T-helper 17 cell (primary cell): Measurements from ENCODE around the gene VENTX. TPM values are rescaled to one million over a fixed set of nuclear protein-coding genes. Genes with fewer than 3 reads are reported as not detected.

Source experiments
- ATAC-seq: fragments of 150-1000 bp; cut with Tn5 transposase; 2 replicates; pipeline ENCODE4 v1.10.0; 2021; ENCODE audit warnings: mild to moderate bottlenecking, moderate library complexity
- DNase-seq, 3 donors: peaks; one replicate each; pipeline versions ENCODE4 v3.0.0 to v3.0.0-alpha.2; 2020 to 2021
- H3K9me3 ChIP-seq: one replicate; pipeline ENCODE4 v1.7.0; 2013; ENCODE audit warnings: low read length, mild to moderate bottlenecking; ENCODE audit not compliant: control insufficient read depth, poor library complexity, severe bottlenecking
- H3K27ac Mint-ChIP-seq: one replicate; pipeline ENCODE4 v1.8.0; 2022; ENCODE audit warnings: mild to moderate bottlenecking, moderate library complexity, mixed read lengths
- H3K27me3 Mint-ChIP-seq: one replicate; pipeline ENCODE4 v1.8.0; 2022; ENCODE audit warnings: mixed read lengths
- H3K36me3 Mint-ChIP-seq: one replicate; pipeline ENCODE4 v1.8.0; 2022; ENCODE audit warnings: low read depth, mixed read lengths
- H3K4me1 Mint-ChIP-seq: one replicate; pipeline ENCODE4 v1.8.0; 2022; ENCODE audit warnings: mild to moderate bottlenecking, mixed read lengths
- H3K4me3 Mint-ChIP-seq: one replicate; pipeline ENCODE4 v1.8.0; 2022; ENCODE audit warnings: mild to moderate bottlenecking, moderate library complexity, mixed read lengths
- total RNA-seq, 4 donors: library from RNA in 2 of 4; stranded (reverse) in 2 of 4; gene quantifications; one replicate each; pipeline ENCODE4 v1.2.3 and lab custom pipeline; 2022 to 2026

Gene VENTX
- total RNA-seq, 2 donors from 2014 or later: 0.21 to 0.52 TPM

- no peak for DNase-seq
These were observed 31.2 kb upstream of the VENTX start for GRCh38 chr10:133206356-133207040.

GRCh38 chr10:133207041-133207600 lies 30.5 kb upstream of the VENTX start:
- DNase-seq: no peak
- Mint-ChIP-seq H3K27me3 (peaks cover 6% of the 10 kb centered on the region), H3K36me3 (no peaks in the 10 kb centered on the region)

More at GRCh38 chr10:133206356-133207040, 31.2 kb upstream of the VENTX start:
- no peaks in the 10 kb centered on the region for H3K9me3 ChIP-seq
- no peak for ATAC-seq
- Mint-ChIP-seq H3K36me3 (no peaks in the 10 kb centered on the region), H3K27ac (no peak overlapping the region), H3K4me1 (peaks cover 3% of the 10 kb centered on the region), H3K4me3 (no peak overlapping the region), H3K27me3 (peaks cover under 1% of the 10 kb centered on the region)

DNA sequence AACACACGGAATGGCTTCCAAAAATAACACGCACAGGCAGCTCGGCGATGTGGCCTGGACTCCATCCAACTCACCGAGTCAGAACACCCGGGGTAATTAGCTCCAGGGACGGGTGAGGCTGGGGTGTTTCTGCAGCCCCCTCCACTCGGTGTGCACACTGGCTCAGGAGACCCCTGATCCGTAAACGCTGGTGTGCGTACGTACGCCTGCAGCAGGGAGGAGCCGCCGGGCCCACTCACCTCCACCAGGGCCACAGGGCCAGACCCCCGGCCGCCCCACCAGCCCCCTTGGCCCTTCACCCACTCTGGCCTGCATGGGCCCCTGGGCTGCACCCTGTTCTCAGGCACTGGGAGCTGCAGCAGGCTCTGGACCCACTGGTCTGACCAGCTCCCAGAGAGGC lies 30.0 kb upstream of the VENTX start:
- Mint-ChIP-seq H3K36me3 (no peaks in the 10 kb centered on the region), H3K27me3 (peaks cover 9% of the 10 kb centered on the region), H3K4me1 (peaks cover 3% of the 10 kb centered on the region), H3K27ac (no peak overlapping the region), H3K4me3 (no peak overlapping the region)
- no peaks in the 10 kb centered on the region for H3K9me3 ChIP-seq
- ATAC-seq (no peak), DNase-seq (no peak)

More at GRCh38 chr10:133207041-133207600, 30.5 kb upstream of the VENTX start:
- H3K9me3 ChIP-seq: no peaks in the 10 kb centered on the region
- Mint-ChIP-seq H3K27ac (no peak overlapping the region), H3K4me1 (peaks cover 3% of the 10 kb centered on the region), H3K4me3 (no peak overlapping the region)
- no peak for ATAC-seq

GRCh38 chr10:133208466-133208865 lies 29.2 kb upstream of the VENTX start:
- peaks cover 3% of the 10 kb centered on the region for H3K4me1 Mint-ChIP-seq
- H3K27ac Mint-ChIP-seq: no peak overlapping the region
- H3K9me3 ChIP-seq: no peaks in the 10 kb centered on the region
- no peak for ATAC-seq
- no peaks in the 10 kb centered on the region for H3K36me3 Mint-ChIP-seq
- H3K27me3 Mint-ChIP-seq: peaks cover 9% of the 10 kb centered on the region
- H3K4me3 Mint-ChIP-seq: no peak overlapping the region
- DNase-seq: no peak

- Mint-ChIP-seq H3K4me3 (no peak overlapping the region), H3K4me1 (peaks cover 3% of the 10 kb centered on the region), H3K27me3 (peaks cover 9% of the 10 kb centered on the region), H3K27ac (no peak overlapping the region), H3K36me3 (no peaks in the 10 kb centered on the region)
- ATAC-seq: no peak
- DNase-seq: no peak
- H3K9me3 ChIP-seq: no peaks in the 10 kb centered on the region
These were observed 28.5 kb upstream of the VENTX start for GRCh38 chr10:133209117-133209516.

GRCh38 chr10:133209641-133210040 lies 28.0 kb upstream of the VENTX start:
- peaks cover 3% of the 10 kb centered on the region for H3K4me1 Mint-ChIP-seq
- no peak overlapping the region for H3K27ac Mint-ChIP-seq
- H3K36me3 Mint-ChIP-seq: no peaks in the 10 kb centered on the region
- no peak for DNase-seq
- no peak overlapping the region for H3K4me3 Mint-ChIP-seq
- ATAC-seq: no peak
- no peaks in the 10 kb centered on the region for H3K9me3 ChIP-seq
- peaks cover 9% of the 10 kb centered on the region for H3K27me3 Mint-ChIP-seq

DNA sequence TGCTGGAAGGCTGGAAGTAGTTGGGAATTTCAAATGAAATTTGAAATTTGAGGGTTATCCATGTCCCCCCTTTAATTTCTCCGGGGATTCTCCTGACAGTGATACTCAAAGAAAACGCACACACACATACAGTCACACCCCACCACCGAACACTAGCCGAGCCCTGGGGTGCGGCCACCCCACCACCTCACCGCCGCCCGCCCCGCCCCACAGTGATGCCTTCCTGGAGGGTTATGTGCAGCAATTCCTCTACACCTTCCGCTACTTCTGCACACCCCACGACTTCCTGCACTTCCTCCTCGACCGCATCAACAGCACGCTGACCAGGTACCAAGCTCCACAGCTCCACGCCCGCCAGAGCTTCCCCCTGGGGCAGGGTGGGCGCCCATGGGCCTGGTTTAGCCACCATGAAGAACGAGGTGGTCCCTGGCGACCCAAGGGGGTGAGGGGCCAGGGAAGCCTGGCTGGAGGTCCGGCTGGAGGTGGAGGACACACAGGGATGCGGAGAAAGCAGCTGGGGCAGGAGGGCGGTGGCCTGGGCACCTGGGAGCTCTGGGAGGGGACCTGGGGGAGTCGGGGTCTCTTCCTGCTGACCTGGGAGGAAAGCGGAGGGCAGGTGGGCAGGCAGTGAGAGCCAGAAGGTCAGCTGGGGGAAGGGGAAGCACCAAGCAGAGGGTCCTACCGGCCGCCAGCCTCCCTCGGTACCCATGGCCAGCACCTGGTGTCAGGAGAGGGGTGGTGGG lies 27.1 kb upstream of the VENTX start:
- Mint-ChIP-seq H3K27ac (no peak overlapping the region), H3K27me3 (peaks cover 9% of the 10 kb centered on the region), H3K4me3 (no peak overlapping the region), H3K4me1 (peaks cover 3% of the 10 kb centered on the region), H3K36me3 (no peaks in the 10 kb centered on the region)
- no peaks in the 10 kb centered on the region for H3K9me3 ChIP-seq
- ATAC-seq (no peak), DNase-seq (no peak)

GRCh38 chr10:133211141-133211830 lies 26.4 kb upstream of the VENTX start:
- no peak for DNase-seq
- H3K9me3 ChIP-seq: no peaks in the 10 kb centered on the region
- H3K4me3 Mint-ChIP-seq: no peak overlapping the region
- H3K27me3 Mint-ChIP-seq: peaks cover 15% of the 10 kb centered on the region
- no peak for ATAC-seq
- H3K36me3 Mint-ChIP-seq: no peaks in the 10 kb centered on the region
- no peak overlapping the region for H3K27ac Mint-ChIP-seq
- H3K4me1 Mint-ChIP-seq: peaks cover 3% of the 10 kb centered on the region

- Mint-ChIP-seq H3K27ac (no peak overlapping the region), H3K4me3 (no peak overlapping the region)
These were observed 25.4 kb upstream of the VENTX start for GRCh38 chr10:133211959-133212852.

DNA sequence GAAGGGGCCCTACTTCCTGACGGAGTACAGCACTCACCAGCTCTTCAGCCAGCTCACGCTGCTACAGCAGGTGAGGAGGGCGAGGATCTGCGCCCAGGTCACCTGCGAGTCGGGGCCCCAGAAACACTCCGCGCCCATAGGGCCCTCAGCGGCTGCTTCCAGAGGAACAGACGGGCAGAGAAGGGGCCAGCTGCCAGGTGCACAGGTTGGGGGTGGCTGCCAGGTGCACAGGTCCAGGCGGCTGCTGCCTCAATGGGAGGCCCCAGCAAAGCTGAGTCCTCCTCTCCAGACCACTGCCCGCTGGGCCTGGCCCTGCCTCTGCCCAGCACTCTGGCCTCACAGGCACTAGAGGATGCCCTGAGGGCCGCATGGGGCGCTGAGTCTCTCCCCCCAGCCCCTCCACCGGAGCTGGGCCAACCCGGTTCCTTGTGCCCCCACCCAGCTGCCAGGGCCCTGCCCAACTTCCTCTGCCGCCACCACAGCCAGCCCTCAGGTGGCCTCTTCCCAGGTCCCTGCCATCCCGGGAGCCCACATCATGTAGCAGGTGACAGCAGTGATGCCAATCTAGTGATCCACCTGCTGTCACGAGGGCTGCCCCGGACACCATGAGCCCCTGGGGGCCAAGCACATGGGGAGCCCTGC lies 24.7 kb upstream of the VENTX start:
- ATAC-seq (no peak), DNase-seq (no peak)
- no peaks in the 10 kb centered on the region for H3K36me3 Mint-ChIP-seq
- H3K9me3 ChIP-seq: no peaks in the 10 kb centered on the region
- H3K27ac Mint-ChIP-seq: no peak overlapping the region
- H3K4me1 Mint-ChIP-seq: peaks cover 3% of the 10 kb centered on the region
- H3K27me3 Mint-ChIP-seq: peaks cover 24% of the 10 kb centered on the region
- no peak overlapping the region for H3K4me3 Mint-ChIP-seq

More at GRCh38 chr10:133211959-133212852, 25.4 kb upstream of the VENTX start:
- DNase-seq (no peak), ATAC-seq (no peak)
- H3K4me1 Mint-ChIP-seq: peaks cover 3% of the 10 kb centered on the region
- H3K36me3 Mint-ChIP-seq: no peaks in the 10 kb centered on the region
- H3K27me3 Mint-ChIP-seq: peaks cover 24% of the 10 kb centered on the region
- no peaks in the 10 kb centered on the region for H3K9me3 ChIP-seq

- ATAC-seq: no peak
- H3K27ac Mint-ChIP-seq: no peak overlapping the region
These were observed 23.8 kb upstream of the VENTX start for GRCh38 chr10:133213641-133214467.

More at GRCh38 chr10:133213641-133214467, 23.8 kb upstream of the VENTX start:
- Mint-ChIP-seq H3K4me1 (peaks cover 3% of the 10 kb centered on the region), H3K4me3 (no peak overlapping the region), H3K36me3 (no peaks in the 10 kb centered on the region), H3K27me3 (peaks cover 24% of the 10 kb centered on the region)
- no peaks in the 10 kb centered on the region for H3K9me3 ChIP-seq
- DNase-seq: no peak
